ENCODE measurements around the gene PACSIN3.

The PACSIN3 gene

DNA sequence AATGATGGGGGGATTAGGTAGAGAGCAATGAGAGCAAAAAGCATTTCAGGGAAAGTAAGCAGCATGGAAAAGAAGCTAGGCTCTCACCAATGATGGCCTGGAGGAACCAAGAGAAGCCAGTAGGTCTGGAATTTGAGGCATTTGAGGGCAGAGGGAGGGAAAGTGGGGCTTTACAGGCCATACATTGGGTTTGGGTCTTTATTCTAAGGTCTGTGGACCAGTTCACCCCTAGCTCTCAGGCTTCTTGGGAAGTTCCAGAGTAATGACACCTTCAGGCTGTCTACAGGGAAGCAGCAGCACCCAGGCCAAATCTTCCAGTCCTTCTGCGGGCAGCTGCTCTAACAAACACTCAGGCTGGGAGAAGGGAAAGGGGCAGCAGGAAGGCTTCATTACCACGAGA, 39.0 kb downstream of the PACSIN3 start:
- no peak for DNase-seq
- Histone ChIP-seq H3K4me3 (ENCODE audit: insufficient read depth, low read depth, low read length, poor library complexity, severe bottlenecking) (no peak overlapping the region), H3K4me1 (ENCODE audit: control insufficient read depth, insufficient read depth, low read length, poor library complexity, severe bottlenecking) (no peaks in the 10 kb centered on the region)

GRCh38 chr11:47144541-47144940, 41.7 kb downstream of the PACSIN3 start:
- Histone ChIP-seq H3K27ac (ENCODE audit: insufficient read depth, low read length, poor library complexity, severe bottlenecking) (no peak overlapping the region), H3K36me3 (ENCODE audit: control insufficient read depth, insufficient read depth, low read length) (no peaks in the 10 kb centered on the region), H3K9me3 (ENCODE audit: control insufficient read depth, low read length) (no peaks in the 10 kb centered on the region), H3K27me3 (replicated peaks; ENCODE audit: control insufficient read depth, insufficient read depth, low read length, poor library complexity, severe bottlenecking) (no peaks in the 10 kb centered on the region), H3K4me3 (ENCODE audit: insufficient read depth, low read depth, low read length, poor library complexity, severe bottlenecking) (no peak overlapping the region), H3K4me1 (ENCODE audit: control insufficient read depth, insufficient read depth, low read length, poor library complexity, severe bottlenecking) (no peaks in the 10 kb centered on the region)
- no peak for DNase-seq

More for the DNA sequence above, 39.0 kb downstream of the PACSIN3 start:
- H3K9me3 ChIP-seq (ENCODE audit: control insufficient read depth, low read length) = no peaks in the 10 kb centered on the region
- no peak overlapping the region for H3K27ac ChIP-seq (ENCODE audit: insufficient read depth, low read length, poor library complexity, severe bottlenecking)
- no peaks in the 10 kb centered on the region for H3K36me3 ChIP-seq (ENCODE audit: control insufficient read depth, insufficient read depth, low read length)
- no peaks in the 10 kb centered on the region for H3K27me3 ChIP-seq (replicated peaks; ENCODE audit: control insufficient read depth, insufficient read depth, low read length, poor library complexity, severe bottlenecking)

- no peaks in the 10 kb centered on the region for H3K27me3 ChIP-seq (replicated peaks; ENCODE audit: control insufficient read depth, insufficient read depth, low read length, poor library complexity, severe bottlenecking)
- no peak for DNase-seq
- no peaks in the 10 kb centered on the region for H3K4me1 ChIP-seq (ENCODE audit: control insufficient read depth, insufficient read depth, low read length, poor library complexity, severe bottlenecking)
- no peaks in the 10 kb centered on the region for H3K36me3 ChIP-seq (ENCODE audit: control insufficient read depth, insufficient read depth, low read length)
- no peak overlapping the region for H3K27ac ChIP-seq (ENCODE audit: insufficient read depth, low read length, poor library complexity, severe bottlenecking)
- no peak overlapping the region for H3K4me3 ChIP-seq (ENCODE audit: insufficient read depth, low read depth, low read length, poor library complexity, severe bottlenecking)
- no peaks in the 10 kb centered on the region for H3K9me3 ChIP-seq (ENCODE audit: control insufficient read depth, low read length)
Observed at GRCh38 chr11:47143322-47143721, 42.9 kb downstream of the PACSIN3 start.

GRCh38 chr11:47139878-47140277, 46.4 kb downstream of the PACSIN3 start:
- DNase-seq = no peak
- Histone ChIP-seq H3K4me1 (ENCODE audit: control insufficient read depth, insufficient read depth, low read length, poor library complexity, severe bottlenecking) (no peaks in the 10 kb centered on the region), H3K4me3 (ENCODE audit: insufficient read depth, low read depth, low read length, poor library complexity, severe bottlenecking) (no peak overlapping the region), H3K9me3 (ENCODE audit: control insufficient read depth, low read length) (no peaks in the 10 kb centered on the region), H3K27ac (ENCODE audit: insufficient read depth, low read length, poor library complexity, severe bottlenecking) (no peak overlapping the region), H3K36me3 (ENCODE audit: control insufficient read depth, insufficient read depth, low read length) (peaks cover 2% of the 10 kb centered on the region), H3K27me3 (replicated peaks; ENCODE audit: control insufficient read depth, insufficient read depth, low read length, poor library complexity, severe bottlenecking) (no peaks in the 10 kb centered on the region)

GRCh38 chr11:47137476-47137875, 48.8 kb downstream of the PACSIN3 start:
- H3K27me3 ChIP-seq (replicated peaks; ENCODE audit: control insufficient read depth, insufficient read depth, low read length, poor library complexity, severe bottlenecking) = no peaks in the 10 kb centered on the region
- H3K36me3 ChIP-seq (ENCODE audit: control insufficient read depth, insufficient read depth, low read length) = peaks cover 2% of the 10 kb centered on the region
- DNase-seq = no peak
- H3K4me1 ChIP-seq (ENCODE audit: control insufficient read depth, insufficient read depth, low read length, poor library complexity, severe bottlenecking) = no peaks in the 10 kb centered on the region
- no peak overlapping the region for H3K27ac ChIP-seq (ENCODE audit: insufficient read depth, low read length, poor library complexity, severe bottlenecking)
- H3K9me3 ChIP-seq (ENCODE audit: control insufficient read depth, low read length) = no peaks in the 10 kb centered on the region
- no peak overlapping the region for H3K4me3 ChIP-seq (ENCODE audit: insufficient read depth, low read depth, low read length, poor library complexity, severe bottlenecking)

GRCh38 chr11:47136921-47137320, 49.3 kb downstream of the PACSIN3 start:
- H3K27ac ChIP-seq (ENCODE audit: insufficient read depth, low read length, poor library complexity, severe bottlenecking) = no peak overlapping the region
- no peaks in the 10 kb centered on the region for H3K9me3 ChIP-seq (ENCODE audit: control insufficient read depth, low read length)
- no peak overlapping the region for H3K4me3 ChIP-seq (ENCODE audit: insufficient read depth, low read depth, low read length, poor library complexity, severe bottlenecking)
- H3K36me3 ChIP-seq (ENCODE audit: control insufficient read depth, insufficient read depth, low read length) = peaks cover 2% of the 10 kb centered on the region
- H3K27me3 ChIP-seq (replicated peaks; ENCODE audit: control insufficient read depth, insufficient read depth, low read length, poor library complexity, severe bottlenecking) = no peaks in the 10 kb centered on the region
- no peaks in the 10 kb centered on the region for H3K4me1 ChIP-seq (ENCODE audit: control insufficient read depth, insufficient read depth, low read length, poor library complexity, severe bottlenecking)
- DNase-seq = no peak

DNA sequence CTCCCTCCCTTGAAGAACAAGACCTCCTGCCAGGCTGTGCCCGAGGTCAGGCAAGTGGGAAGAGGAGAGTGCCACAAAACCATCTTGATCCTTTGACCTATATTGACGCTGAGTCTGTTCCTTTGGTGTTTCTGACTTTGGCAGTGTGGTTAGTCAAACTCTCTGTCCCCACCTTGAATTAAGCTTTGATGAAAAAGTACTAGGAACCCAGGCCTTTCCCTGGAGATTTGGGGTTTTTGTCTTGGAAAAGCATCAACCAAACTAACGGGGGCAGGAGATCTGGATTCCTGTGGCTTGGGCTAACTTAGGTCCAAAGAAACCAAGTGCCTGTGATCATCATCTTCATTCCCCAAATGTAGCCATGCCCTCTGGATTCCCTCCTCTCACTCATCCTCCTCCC, 49.9 kb downstream of the PACSIN3 start:
- H3K27me3 ChIP-seq (replicated peaks; ENCODE audit: control insufficient read depth, insufficient read depth, low read length, poor library complexity, severe bottlenecking) = no peaks in the 10 kb centered on the region
- no peak for DNase-seq
- H3K27ac ChIP-seq (ENCODE audit: insufficient read depth, low read length, poor library complexity, severe bottlenecking) = no peak overlapping the region
- no peaks in the 10 kb centered on the region for H3K9me3 ChIP-seq (ENCODE audit: control insufficient read depth, low read length)
- H3K36me3 ChIP-seq (ENCODE audit: control insufficient read depth, insufficient read depth, low read length) = peaks cover 2% of the 10 kb centered on the region
- no peaks in the 10 kb centered on the region for H3K4me1 ChIP-seq (ENCODE audit: control insufficient read depth, insufficient read depth, low read length, poor library complexity, severe bottlenecking)
- H3K4me3 ChIP-seq (ENCODE audit: insufficient read depth, low read depth, low read length, poor library complexity, severe bottlenecking) = no peak overlapping the region

- Histone ChIP-seq H3K4me1 (ENCODE audit: control insufficient read depth, insufficient read depth, low read length, poor library complexity, severe bottlenecking) (no peaks in the 10 kb centered on the region), H3K4me3 (ENCODE audit: insufficient read depth, low read depth, low read length, poor library complexity, severe bottlenecking) (no peak overlapping the region)
- no peak for DNase-seq
Observed at GRCh38 chr11:47132981-47133380, 53.3 kb downstream of the PACSIN3 start.

GRCh38 chr11:47132490-47132889, 53.7 kb downstream of the PACSIN3 start:
- H3K4me3 ChIP-seq (ENCODE audit: insufficient read depth, low read depth, low read length, poor library complexity, severe bottlenecking) = no peak overlapping the region
- no peak for DNase-seq
- H3K4me1 ChIP-seq (ENCODE audit: control insufficient read depth, insufficient read depth, low read length, poor library complexity, severe bottlenecking) = no peaks in the 10 kb centered on the region
- no peak overlapping the region for H3K27ac ChIP-seq (ENCODE audit: insufficient read depth, low read length, poor library complexity, severe bottlenecking)
- H3K9me3 ChIP-seq (ENCODE audit: control insufficient read depth, low read length) = no peaks in the 10 kb centered on the region
- no peaks in the 10 kb centered on the region for H3K27me3 ChIP-seq (replicated peaks; ENCODE audit: control insufficient read depth, insufficient read depth, low read length, poor library complexity, severe bottlenecking)
- H3K36me3 ChIP-seq (ENCODE audit: control insufficient read depth, insufficient read depth, low read length) = no peaks in the 10 kb centered on the region

More at GRCh38 chr11:47132981-47133380, 53.3 kb downstream of the PACSIN3 start:
- no peak overlapping the region for H3K27ac ChIP-seq (ENCODE audit: insufficient read depth, low read length, poor library complexity, severe bottlenecking)
- peaks cover 1% of the 10 kb centered on the region for H3K36me3 ChIP-seq (ENCODE audit: control insufficient read depth, insufficient read depth, low read length)
- H3K9me3 ChIP-seq (ENCODE audit: control insufficient read depth, low read length) = no peaks in the 10 kb centered on the region
- H3K27me3 ChIP-seq (replicated peaks; ENCODE audit: control insufficient read depth, insufficient read depth, low read length, poor library complexity, severe bottlenecking) = no peaks in the 10 kb centered on the region

GRCh38 chr11:47131136-47131535, 55.1 kb downstream of the PACSIN3 start:
- Histone ChIP-seq H3K4me1 (ENCODE audit: control insufficient read depth, insufficient read depth, low read length, poor library complexity, severe bottlenecking) (no peaks in the 10 kb centered on the region), H3K36me3 (ENCODE audit: control insufficient read depth, insufficient read depth, low read length) (no peaks in the 10 kb centered on the region), H3K4me3 (ENCODE audit: insufficient read depth, low read depth, low read length, poor library complexity, severe bottlenecking) (no peak overlapping the region), H3K27me3 (replicated peaks; ENCODE audit: control insufficient read depth, insufficient read depth, low read length, poor library complexity, severe bottlenecking) (no peaks in the 10 kb centered on the region), H3K27ac (ENCODE audit: insufficient read depth, low read length, poor library complexity, severe bottlenecking) (no peak overlapping the region), H3K9me3 (ENCODE audit: control insufficient read depth, low read length) (no peaks in the 10 kb centered on the region)
- no peak for DNase-seq

DNA sequence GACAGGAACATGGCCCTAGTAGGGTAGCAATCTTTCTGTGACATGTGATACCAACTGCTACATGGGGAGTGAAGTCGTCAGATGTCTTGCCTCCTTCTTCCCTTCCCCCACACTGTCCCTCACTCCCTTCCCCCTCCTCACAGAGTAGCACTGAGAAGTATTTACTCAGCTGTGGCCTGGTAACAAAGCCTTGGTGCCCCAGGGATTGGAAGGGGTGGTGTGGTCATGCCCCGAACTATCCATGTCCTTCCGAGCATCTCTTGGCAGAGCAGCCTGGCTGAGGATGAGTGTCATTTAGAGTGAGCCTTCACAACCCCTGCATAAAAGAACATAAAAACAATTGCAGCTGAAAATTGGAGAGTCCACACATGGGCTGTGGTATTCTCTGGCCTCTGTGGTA, 55.7 kb downstream of the PACSIN3 start:
- Histone ChIP-seq H3K9me3 (ENCODE audit: control insufficient read depth, low read length) (no peaks in the 10 kb centered on the region), H3K4me3 (ENCODE audit: insufficient read depth, low read depth, low read length, poor library complexity, severe bottlenecking) (no peak overlapping the region), H3K4me1 (ENCODE audit: control insufficient read depth, insufficient read depth, low read length, poor library complexity, severe bottlenecking) (no peaks in the 10 kb centered on the region), H3K36me3 (ENCODE audit: control insufficient read depth, insufficient read depth, low read length) (no peaks in the 10 kb centered on the region), H3K27me3 (replicated peaks; ENCODE audit: control insufficient read depth, insufficient read depth, low read length, poor library complexity, severe bottlenecking) (no peaks in the 10 kb centered on the region), H3K27ac (ENCODE audit: insufficient read depth, low read length, poor library complexity, severe bottlenecking) (no peak overlapping the region)
- DNase-seq = no peak

All from effector memory CD4-positive, alpha-beta T cell (primary cell).